ENCODE measurements around the gene TTLL8. TPM values are rescaled to one million over a fixed set of nuclear protein-coding genes. Genes with fewer than 3 reads are reported as not detected.

TTLL8 gene
- total RNA-seq, 4 donors from 2014 or later: not detected

DNA sequence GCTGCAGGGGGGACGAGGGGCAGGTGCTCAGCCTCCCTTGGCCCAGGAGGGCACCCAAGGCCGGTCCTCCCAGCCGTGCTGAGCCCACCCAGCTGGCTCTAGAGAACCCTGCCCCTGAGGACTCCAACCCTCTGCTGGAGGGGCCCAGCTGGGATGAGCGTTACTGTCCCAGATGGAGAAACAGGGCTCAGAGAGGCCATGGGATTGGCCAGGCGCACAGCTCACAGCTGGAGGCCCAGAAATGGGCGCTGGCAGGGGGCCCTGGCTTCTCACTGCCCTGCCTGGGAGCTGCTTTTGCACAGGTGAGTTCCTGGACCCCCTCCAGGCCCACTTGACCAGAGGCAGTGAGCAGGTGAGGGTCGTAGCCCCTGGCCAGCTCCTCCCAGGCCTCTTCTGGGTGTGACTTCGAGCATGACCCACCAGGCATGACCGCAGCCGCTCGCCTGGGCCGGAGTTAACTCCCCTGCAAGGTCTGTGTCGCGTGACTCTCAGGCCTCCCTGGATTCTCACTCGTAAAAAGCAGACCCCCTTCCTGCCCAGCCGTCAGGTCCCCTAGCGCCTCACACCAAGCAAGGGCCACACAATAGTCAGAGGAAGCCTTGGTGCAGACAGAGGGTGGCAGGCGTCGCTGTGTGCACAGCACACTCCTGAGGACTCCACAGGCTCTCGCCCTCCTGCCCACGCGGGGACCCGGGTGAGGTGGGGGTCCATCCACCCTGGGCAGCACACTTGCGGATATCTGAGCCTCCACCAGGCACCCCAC lies 25.8 kb downstream of the TTLL8 start:
- 82% methylated on average over 11 of the region's 24 CpGs for WGBS
- peaks cover 5 to 11% (median 9%) of the 10 kb centered on the region in 4 donors for H3K4me1 ChIP-seq
- intact Hi-C loops (cut with DNase I): loop anchor here (10.0 kb wide), 1 partner anchor 267 kb away; no protein-coding TSS in a partner anchor

DNA sequence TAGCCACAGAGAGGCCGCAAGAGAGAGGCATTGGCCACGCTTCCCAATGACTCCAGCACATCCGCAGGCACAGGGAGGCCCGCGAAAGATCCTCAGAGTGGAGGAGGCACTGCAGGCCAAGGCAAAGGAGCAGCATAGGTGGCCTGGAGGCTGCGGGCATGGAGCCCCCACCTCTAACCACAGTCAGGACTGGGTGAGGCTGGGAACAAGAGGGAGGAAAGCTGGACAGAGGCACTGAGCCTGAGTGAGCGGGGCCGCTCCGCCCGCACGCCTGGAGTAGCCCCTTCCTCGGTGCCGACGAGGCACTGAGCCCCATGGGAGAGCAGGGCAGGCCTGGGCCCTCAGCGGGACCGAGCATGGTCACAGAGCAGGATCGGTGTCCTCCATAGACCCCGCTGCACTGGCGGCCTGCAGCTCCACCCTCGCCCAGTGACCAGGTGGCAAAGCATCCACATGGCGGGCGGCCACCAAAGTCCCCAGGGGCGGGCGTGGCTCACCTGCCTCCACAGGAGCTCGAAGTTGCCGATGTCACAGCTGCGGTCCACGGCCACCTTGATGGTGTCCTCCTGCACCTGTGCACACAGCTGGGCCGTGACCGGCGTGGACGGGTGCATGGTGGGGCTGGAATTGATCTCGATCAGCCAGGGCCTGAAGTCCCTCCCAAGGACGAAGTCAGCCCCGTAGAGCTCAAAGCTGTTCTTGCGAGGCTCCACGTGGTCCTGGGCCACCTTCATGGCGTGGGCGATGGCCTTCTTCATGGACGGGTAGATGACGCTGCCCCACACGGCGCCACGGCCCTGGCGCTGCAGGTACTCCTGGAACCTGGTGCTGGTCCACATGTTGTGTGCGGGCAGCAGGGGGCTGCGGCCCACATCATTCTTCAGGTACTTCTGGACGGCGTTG lies 26.7 kb downstream of the TTLL8 start:
- Histone ChIP-seq H3K4me3 (no peak overlapping the region), H3K27me3 (peaks cover 0 to 80% (median 5%) of the 10 kb centered on the region in 4 donors), H3K27ac (replicated peaks in 1 of 4) (no peak overlapping the region), H3K4me1 (peaks cover 5 to 11% (median 9%) of the 10 kb centered on the region in 4 donors), H3K36me3 (no peaks in the 10 kb centered on the region), H3K9me3 (no peaks in the 10 kb centered on the region)
- intact Hi-C loops (cut with DNase I): loop anchor here (10.0 kb wide), 1 partner anchor 267 kb away; no protein-coding TSS in a partner anchor
- WGBS: 89% methylated on average over 16 of the region's 49 CpGs
- no peak for DNase-seq (ENCODE audit: extremely low spot score)
- TF ChIP-seq, protein P1, sequence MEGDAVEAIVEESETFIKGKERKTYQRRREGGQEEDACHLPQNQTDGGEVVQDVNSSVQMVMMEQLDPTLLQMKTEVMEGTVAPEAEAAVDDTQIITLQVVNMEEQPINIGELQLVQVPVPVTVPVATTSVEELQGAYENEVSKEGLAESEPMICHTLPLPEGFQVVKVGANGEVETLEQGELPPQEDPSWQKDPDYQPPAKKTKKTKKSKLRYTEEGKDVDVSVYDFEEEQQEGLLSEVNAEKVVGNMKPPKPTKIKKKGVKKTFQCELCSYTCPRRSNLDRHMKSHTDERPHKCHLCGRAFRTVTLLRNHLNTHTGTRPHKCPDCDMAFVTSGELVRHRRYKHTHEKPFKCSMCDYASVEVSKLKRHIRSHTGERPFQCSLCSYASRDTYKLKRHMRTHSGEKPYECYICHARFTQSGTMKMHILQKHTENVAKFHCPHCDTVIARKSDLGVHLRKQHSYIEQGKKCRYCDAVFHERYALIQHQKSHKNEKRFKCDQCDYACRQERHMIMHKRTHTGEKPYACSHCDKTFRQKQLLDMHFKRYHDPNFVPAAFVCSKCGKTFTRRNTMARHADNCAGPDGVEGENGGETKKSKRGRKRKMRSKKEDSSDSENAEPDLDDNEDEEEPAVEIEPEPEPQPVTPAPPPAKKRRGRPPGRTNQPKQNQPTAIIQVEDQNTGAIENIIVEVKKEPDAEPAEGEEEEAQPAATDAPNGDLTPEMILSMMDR (IDR thresholded peaks at IDR 0.05): no peak
- TF ChIP-seq EP300 (IDR thresholded peaks at IDR 0.05): no peak
- TF ChIP-seq POLR2A (IDR thresholded peaks at IDR 0.05; ENCODE audit: low read depth): no peak
- no peak for TF ChIP-seq POLR2AphosphoS5 (IDR thresholded peaks at IDR 0.05)

More for the DNA sequence above, 25.8 kb downstream of the TTLL8 start:
- TF ChIP-seq POLR2A (IDR thresholded peaks at IDR 0.05; ENCODE audit: low read depth) (no peak), POLR2AphosphoS5 (IDR thresholded peaks at IDR 0.05) (no peak), EP300 (IDR thresholded peaks at IDR 0.05) (no peak)
- TF ChIP-seq, protein P1 (IDR thresholded peaks at IDR 0.05): no peak
- no peak for DNase-seq (ENCODE audit: extremely low spot score)
- Histone ChIP-seq H3K36me3 (no peaks in the 10 kb centered on the region), H3K27me3 (peaks cover 0 to 73% (median 5%) of the 10 kb centered on the region in 4 donors), H3K27ac (replicated peaks in 1 of 4) (no peak overlapping the region), H3K9me3 (no peaks in the 10 kb centered on the region), H3K4me3 (no peak overlapping the region)

DNA sequence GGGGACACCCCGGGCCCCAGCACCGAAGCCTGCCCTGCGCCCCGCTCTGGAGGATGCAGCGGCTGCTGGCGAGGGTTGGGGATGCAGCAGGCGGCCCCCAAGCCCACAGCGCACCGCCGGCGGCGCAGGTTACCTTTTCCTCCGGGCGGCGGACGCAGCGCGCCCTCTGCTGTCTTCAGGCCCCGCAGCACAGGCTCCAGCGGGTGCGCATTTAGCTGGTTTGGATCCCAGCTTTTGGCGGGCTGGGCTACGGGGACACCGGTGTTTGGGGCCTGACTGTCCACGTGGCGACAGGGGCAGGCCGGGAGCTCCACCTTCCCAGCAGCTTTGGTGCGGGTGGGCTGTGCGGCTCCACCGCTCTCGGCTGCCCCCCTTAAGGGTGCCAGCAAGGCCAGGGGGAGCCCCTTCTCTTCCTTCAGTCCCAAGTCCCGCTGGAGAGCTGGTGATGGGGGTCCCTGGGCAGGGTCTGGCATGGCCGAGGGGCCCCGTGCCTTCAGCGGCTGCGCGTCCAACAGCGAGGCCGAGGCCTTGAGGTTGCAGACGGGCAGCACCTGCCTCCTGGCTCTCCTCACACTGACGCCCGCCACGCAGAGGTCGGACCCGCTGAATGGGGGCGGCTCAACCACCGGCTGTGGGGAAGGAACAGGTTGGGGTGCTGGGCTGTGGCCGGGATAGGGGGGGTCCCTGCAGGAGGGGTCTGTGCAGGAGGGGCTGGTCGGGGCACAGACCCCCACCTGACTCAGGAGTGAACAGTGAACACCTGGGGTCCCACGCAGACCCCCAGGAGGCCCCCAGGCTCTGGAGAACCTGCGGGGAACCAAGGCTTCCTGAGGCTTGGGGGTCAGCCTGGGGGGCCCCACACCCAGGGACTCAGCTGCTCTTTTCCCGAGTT lies 27.6 kb downstream of the TTLL8 start:
- Histone ChIP-seq H3K36me3 (no peaks in the 10 kb centered on the region), H3K9me3 (no peaks in the 10 kb centered on the region), H3K4me3 (peak overlapping the region in 1 of 4 donors; percentile 9), H3K4me1 (peaks cover 5 to 11% (median 9%) of the 10 kb centered on the region in 4 donors), H3K27me3 (peaks cover 0 to 84% (median 5%) of the 10 kb centered on the region in 4 donors), H3K27ac (replicated peaks in 1 of 4) (no peak overlapping the region)
- TF ChIP-seq POLR2AphosphoS5 (IDR thresholded peaks at IDR 0.05) (no peak), EP300 (IDR thresholded peaks at IDR 0.05) (no peak), POLR2A (IDR thresholded peaks at IDR 0.05; ENCODE audit: low read depth) (no peak)
- TF ChIP-seq, protein P1 (IDR thresholded peaks at IDR 0.05): peak; percentile 80 to 94 (median 83)
- WGBS: 49% methylated on average over 13 of the region's 52 CpGs
- no peak for DNase-seq (ENCODE audit: extremely low spot score)
- intact Hi-C loops (cut with DNase I): loop anchor here (1.0 to 10.0 kb wide), 2 partner anchors 101 to 266 kb away; no protein-coding TSS in a partner anchor

Data from esophagus muscularis mucosa (tissue), 4 donors.